ENCODE results near the gene IRX5.

The IRX5 gene

GRCh38 chr16:54965464-54965863 lies 34.8 kb downstream of the IRX5 start:
- TF ChIP-seq CTCF (IDR thresholded peaks at IDR 0.05; ENCODE audit: insufficient read depth, missing control alignments), result no peak
- DNase-seq (ENCODE audit: insufficient read length, low spot score) (no peak), FAIRE-seq (no peak)

- TF ChIP-seq CTCF (IDR thresholded peaks at IDR 0.05; ENCODE audit: insufficient read depth, missing control alignments), result no peak
- DNase-seq (ENCODE audit: insufficient read length, low spot score) (no peak), FAIRE-seq (no peak)
These were observed 37.3 kb downstream of the IRX5 start for GRCh38 chr16:54968011-54968410.

- FAIRE-seq (no peak), DNase-seq (ENCODE audit: insufficient read length, low spot score) (no peak)
- TF ChIP-seq CTCF (IDR thresholded peaks at IDR 0.05; ENCODE audit: insufficient read depth, missing control alignments), result no peak
These were observed 38.1 kb downstream of the IRX5 start for GRCh38 chr16:54968784-54969183.

- FAIRE-seq, result no peak
- TF ChIP-seq CTCF (IDR thresholded peaks at IDR 0.05; ENCODE audit: insufficient read depth, missing control alignments), result no peak
- no peak for DNase-seq (ENCODE audit: insufficient read length, low spot score)
These were observed 39.4 kb downstream of the IRX5 start for GRCh38 chr16:54970016-54970415.

GRCh38 chr16:54974367-54974766 lies 43.7 kb downstream of the IRX5 start:
- no peak for FAIRE-seq
- no peak for DNase-seq (ENCODE audit: insufficient read length, low spot score)
- no peak for TF ChIP-seq CTCF (IDR thresholded peaks at IDR 0.05; ENCODE audit: insufficient read depth, missing control alignments)

- FAIRE-seq, result no peak
- no peak for DNase-seq (ENCODE audit: insufficient read length, low spot score)
- no peak for TF ChIP-seq CTCF (IDR thresholded peaks at IDR 0.05; ENCODE audit: insufficient read depth, missing control alignments)
These were observed 46.1 kb downstream of the IRX5 start for GRCh38 chr16:54976651-54977200.

- no peak for DNase-seq (ENCODE audit: insufficient read length, low spot score)
- TF ChIP-seq CTCF (IDR thresholded peaks at IDR 0.05; ENCODE audit: insufficient read depth, missing control alignments), result no peak
- no peak for FAIRE-seq
These were observed 46.5 kb downstream of the IRX5 start for GRCh38 chr16:54977211-54977610.

Measured in D721Med (cell line).